Measurements from ENCODE around the gene GPC5. TPM values are rescaled to one million over a fixed set of nuclear protein-coding genes. Genes with fewer than 3 reads are reported as not detected.

GPC5 gene
- polyA plus RNA-seq, 2 of the 4 experiments (the other 2 are of a cell fraction), result not detected

DNA sequence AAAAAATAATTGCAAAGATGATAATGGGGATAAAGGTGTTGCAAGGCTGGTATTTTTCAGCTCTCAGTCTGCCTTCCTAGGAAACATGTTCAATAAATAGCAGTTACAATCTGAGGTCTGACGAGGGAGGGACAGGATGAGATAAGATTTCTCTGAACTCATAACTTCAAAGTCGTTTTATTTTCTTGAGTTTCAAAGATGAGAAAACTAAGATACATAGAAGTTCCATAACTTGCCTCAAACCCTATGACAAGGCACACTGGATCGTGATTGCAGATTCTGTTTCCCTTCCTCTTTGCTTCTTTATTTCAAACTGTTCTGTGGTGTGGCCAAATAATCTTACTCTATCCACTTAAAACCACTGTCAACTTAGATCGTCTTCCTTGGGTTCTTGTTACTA is 327.2 kb downstream of the GPC5 start:
- no peak overlapping the region for H3K27ac ChIP-seq
- DNase-seq (ENCODE audit: low read depth in 1 of 2, low spot score in 1 of 2) (no peak), ATAC-seq (no peak), FAIRE-seq (no peak)
- H3K4me2 ChIP-seq, result no peak overlapping the region
- ChIA-PET CTCF (no interaction called here), POLR2A (no interaction called here)
- no peak for TF ChIP-seq HOXA7 (CRISPR knock-in tag; IDR thresholded peaks at IDR 0.05)
- no peak for TF ChIP-seq MAZ (IDR thresholded peaks at IDR 0.05; ENCODE audit: borderline replicate concordance, low read depth, low read length)
- TF ChIP-seq MAFK (IDR thresholded peaks at IDR 0.05; ENCODE audit: partially characterized antibody), result no peak
- no peak for TF ChIP-seq RARB (CRISPR knock-in tag; IDR thresholded peaks at IDR 0.05)
- TF ChIP-seq POLR2AphosphoS2 (conservative IDR thresholded peaks at IDR 0.05; ENCODE audit: low read length), result no peak
- TF ChIP-seq, protein P1, sequence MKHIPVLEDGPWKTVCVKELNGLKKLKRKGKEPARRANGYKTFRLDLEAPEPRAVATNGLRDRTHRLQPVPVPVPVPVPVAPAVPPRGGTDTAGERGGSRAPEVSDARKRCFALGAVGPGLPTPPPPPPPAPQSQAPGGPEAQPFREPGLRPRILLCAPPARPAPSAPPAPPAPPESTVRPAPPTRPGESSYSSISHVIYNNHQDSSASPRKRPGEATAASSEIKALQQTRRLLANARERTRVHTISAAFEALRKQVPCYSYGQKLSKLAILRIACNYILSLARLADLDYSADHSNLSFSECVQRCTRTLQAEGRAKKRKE (CRISPR knock-in tag; IDR thresholded peaks at IDR 0.05; ENCODE audit: low read depth), result no peak
- no peak for TF ChIP-seq GATA3 (IDR thresholded peaks at IDR 0.05; ENCODE audit: borderline replicate concordance)
- no peak for TF ChIP-seq FOSB (CRISPR knock-in tag; IDR thresholded peaks at IDR 0.05)
- no peak for TF ChIP-seq SMC3 (IDR thresholded peaks at IDR 0.05)
- H3K9me3 ChIP-seq, result no peaks in the 10 kb centered on the region
- no peaks in the 10 kb centered on the region for H3K4me1 ChIP-seq
- 6% methylated on average over 4 of the region's 4 CpGs for WGBS (ENCODE audit: missing lambda C conversion rate)
- H3K4me3 ChIP-seq, result no peak overlapping the region

DNA sequence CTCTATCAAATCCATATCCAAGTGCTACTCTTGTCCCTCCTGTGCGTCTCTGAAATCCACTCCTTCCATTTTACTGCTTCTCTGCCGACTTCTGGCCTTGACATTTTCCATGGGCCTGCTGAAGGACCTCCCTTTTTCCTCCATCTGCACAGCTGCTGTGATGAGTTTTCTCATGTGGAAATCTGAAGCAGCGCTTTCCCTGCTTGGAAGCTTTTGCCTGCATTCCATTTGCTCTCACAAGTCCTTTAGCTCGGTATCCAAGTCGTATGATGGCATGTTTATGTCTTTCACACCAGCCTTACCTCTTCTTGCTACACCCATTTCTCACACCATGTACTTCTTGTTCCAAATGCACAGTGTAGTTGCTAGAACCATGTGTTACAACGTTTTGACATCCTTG is 328.2 kb downstream of the GPC5 start:
- Histone ChIP-seq H3K4me3 (no peak overlapping the region), H3K4me2 (no peak overlapping the region), H3K9me3 (no peaks in the 10 kb centered on the region), H3K4me1 (no peaks in the 10 kb centered on the region), H3K27ac (no peak overlapping the region)
- CTCF ChIA-PET, result no interaction called here
- DNase-seq (ENCODE audit: low read depth in 1 of 2, low spot score in 1 of 2) (no peak), ATAC-seq (no peak), FAIRE-seq (no peak)
- POLR2A ChIA-PET, result no interaction called here
- TF ChIP-seq HOXA7 (CRISPR knock-in tag; IDR thresholded peaks at IDR 0.05), result no peak
- TF ChIP-seq TFCP2L1 (CRISPR knock-in tag; IDR thresholded peaks at IDR 0.05), result no peak
- TF ChIP-seq ZSCAN20 (CRISPR knock-in tag; IDR thresholded peaks at IDR 0.05), result no peak
- no peak for TF ChIP-seq NFE2L2 (conservative IDR thresholded peaks at IDR 0.05; ENCODE audit: low read length)
- no peak for TF ChIP-seq POLR2A (IDR thresholded peaks at IDR 0.05; ENCODE audit: low read length)
- no peak for TF ChIP-seq CBX8 (IDR thresholded peaks at IDR 0.05)
- 10% methylated on average over 6 of the region's 6 CpGs for WGBS (ENCODE audit: missing lambda C conversion rate)

DNA sequence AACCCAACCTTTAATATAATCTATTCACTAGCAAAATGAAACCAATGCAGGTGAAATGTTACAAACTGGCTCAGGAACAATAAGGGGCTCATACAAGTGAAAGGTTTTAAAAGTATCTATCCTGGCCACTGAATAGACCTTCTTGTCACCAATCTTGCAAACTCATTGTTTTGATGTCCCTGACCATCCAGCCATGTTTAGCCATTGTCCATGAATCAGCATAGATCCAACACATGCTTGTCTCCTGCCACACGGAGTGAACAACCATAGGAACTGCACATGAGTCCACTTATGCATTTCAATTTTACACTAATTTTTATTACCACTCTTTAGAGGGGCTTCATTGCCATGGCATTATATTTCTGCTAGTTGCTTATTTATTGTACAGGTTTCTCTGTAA is 331.4 kb downstream of the GPC5 start:
- POLR2A ChIA-PET, result no interaction called here
- H3K4me3 ChIP-seq, result no peak overlapping the region
- TF ChIP-seq EHMT2 (IDR thresholded peaks at IDR 0.05; ENCODE audit: low read depth) (no peak), HOXB5 (CRISPR knock-in tag; IDR thresholded peaks at IDR 0.05) (no peak), FOSL2 (IDR thresholded peaks at IDR 0.05) (no peak), FOSL2 (CRISPR knock-in tag; IDR thresholded peaks at IDR 0.05) (no peak), RFX5 (IDR thresholded peaks at IDR 0.05) (no peak), NPAS2 (CRISPR knock-in tag; IDR thresholded peaks at IDR 0.05; ENCODE audit: borderline replicate concordance) (no peak), MAZ (IDR thresholded peaks at IDR 0.05; ENCODE audit: borderline replicate concordance, low read depth, low read length) (no peak), HEYL (CRISPR knock-in tag; IDR thresholded peaks at IDR 0.05) (no peak), ZFP36 (IDR thresholded peaks at IDR 0.05; ENCODE audit: borderline replicate concordance, partially characterized antibody) (no peak), GATA3 (IDR thresholded peaks at IDR 0.05; ENCODE audit: borderline replicate concordance) (no peak), SMC3 (IDR thresholded peaks at IDR 0.05) (no peak), ZC3H11A (IDR thresholded peaks at IDR 0.05) (no peak), BHLHE40 (IDR thresholded peaks at IDR 0.05; ENCODE audit: low read depth, low read length) (no peak), EHF (CRISPR knock-in tag; IDR thresholded peaks at IDR 0.05) (no peak), ZSCAN20 (CRISPR knock-in tag; IDR thresholded peaks at IDR 0.05) (no peak), KDM5A (IDR thresholded peaks at IDR 0.05) (no peak)
- TF ChIP-seq, protein P2, sequence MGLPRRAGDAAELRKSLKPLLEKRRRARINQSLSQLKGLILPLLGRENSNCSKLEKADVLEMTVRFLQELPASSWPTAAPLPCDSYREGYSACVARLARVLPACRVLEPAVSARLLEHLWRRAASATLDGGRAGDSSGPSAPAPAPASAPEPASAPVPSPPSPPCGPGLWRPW (IDR thresholded peaks at IDR 0.05), result no peak
- TF ChIP-seq, protein P3, sequence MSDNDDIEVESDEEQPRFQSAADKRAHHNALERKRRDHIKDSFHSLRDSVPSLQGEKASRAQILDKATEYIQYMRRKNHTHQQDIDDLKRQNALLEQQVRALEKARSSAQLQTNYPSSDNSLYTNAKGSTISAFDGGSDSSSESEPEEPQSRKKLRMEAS (IDR thresholded peaks at IDR 0.05), result no peak
- TF ChIP-seq, protein P1 (CRISPR knock-in tag; IDR thresholded peaks at IDR 0.05; ENCODE audit: low read depth), result no peak
- ATAC-seq (no peak), FAIRE-seq (no peak), DNase-seq (ENCODE audit: low read depth in 1 of 2, low spot score in 1 of 2) (no peak)
- 13% methylated on average over 1 of the region's 1 CpG for WGBS (ENCODE audit: missing lambda C conversion rate)
- no peak overlapping the region for H3K27ac ChIP-seq
- CTCF ChIA-PET, result no interaction called here
- H3K4me2 ChIP-seq, result no peak overlapping the region
- no peaks in the 10 kb centered on the region for H3K9me3 ChIP-seq
- H3K4me1 ChIP-seq, result no peaks in the 10 kb centered on the region

All from A549 (cell line).